GM21576 (cell line): Measurements from ENCODE around the gene CDKN2B-AS1.
A peak's percentile ranks its signal among the peaks of the same experiment; 100 is the strongest.
"Not testable (repeated sequence)": the region's sequence is repeated elsewhere in the genome, so short reads cannot be mapped to it uniquely, and the experiment has no call there.

Experiments used
- ATAC-seq: cut with Tn5 transposase; IDR thresholded peaks from one replicate; pipeline ENCODE4 v1.9.1; 2021; ENCODE audit warnings: mild to moderate bottlenecking, moderate library complexity; ENCODE audit not compliant: unreplicated experiment

The CDKN2B-AS1 gene

DNA sequence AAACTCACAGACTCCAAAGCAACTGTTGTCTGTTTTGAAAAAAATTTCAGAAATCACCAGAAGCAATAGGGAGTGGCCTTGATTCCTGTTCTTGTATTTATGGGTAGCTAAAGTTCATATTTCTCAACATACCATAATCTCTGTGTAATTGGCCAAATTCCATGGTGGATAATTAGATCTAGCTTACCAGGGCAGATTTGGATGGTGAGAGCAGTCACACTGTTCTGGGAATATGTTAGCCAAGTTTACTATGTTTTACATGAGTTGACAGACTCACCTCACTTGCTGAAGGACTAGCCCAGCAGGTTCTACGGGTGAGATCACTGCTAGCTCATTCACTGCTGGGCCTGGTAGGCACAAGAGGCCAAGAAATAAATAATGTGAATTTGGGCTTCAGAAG, 47.2 kb downstream of the CDKN2B-AS1 start:
- ATAC-seq = no peak

DNA sequence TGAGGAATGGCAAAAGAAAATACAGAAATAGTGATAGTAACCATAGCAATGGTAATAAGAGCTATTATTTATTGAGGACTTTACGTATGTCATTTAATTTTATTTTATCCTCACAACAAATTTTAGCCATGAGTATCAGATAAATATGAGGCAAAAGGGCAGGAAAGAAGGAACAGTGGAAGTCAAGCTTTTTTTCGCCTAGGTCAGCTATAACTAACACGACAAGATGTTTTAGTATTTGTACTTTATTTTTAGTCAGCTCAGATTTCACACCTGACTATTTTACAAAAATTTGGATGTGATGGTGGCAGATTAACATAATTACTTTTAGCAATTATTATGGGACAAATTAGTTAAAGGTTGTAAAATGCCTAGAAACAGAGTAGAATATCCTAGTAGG, 49.3 kb downstream of the CDKN2B-AS1 start:
- no peak for ATAC-seq

DNA sequence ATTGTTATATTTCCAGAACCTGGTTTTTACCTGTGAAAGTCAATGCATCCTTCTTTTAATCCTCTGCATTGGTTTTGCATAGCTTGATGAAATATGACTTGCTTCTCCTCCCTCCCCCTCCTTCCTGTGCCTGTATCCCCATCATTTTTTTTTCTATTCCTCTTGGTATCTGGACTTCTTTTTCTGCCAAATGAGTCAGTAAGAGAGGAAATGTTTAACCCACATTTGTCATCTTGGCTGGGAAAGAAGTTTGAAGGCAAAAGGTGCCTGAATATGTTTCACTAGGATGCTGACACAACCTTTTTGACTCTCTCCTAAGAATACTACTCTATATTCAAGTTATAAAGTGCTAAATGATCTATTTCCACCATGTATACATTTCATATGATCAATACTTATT, 50.0 kb downstream of the CDKN2B-AS1 start:
- ATAC-seq = no peak

DNA sequence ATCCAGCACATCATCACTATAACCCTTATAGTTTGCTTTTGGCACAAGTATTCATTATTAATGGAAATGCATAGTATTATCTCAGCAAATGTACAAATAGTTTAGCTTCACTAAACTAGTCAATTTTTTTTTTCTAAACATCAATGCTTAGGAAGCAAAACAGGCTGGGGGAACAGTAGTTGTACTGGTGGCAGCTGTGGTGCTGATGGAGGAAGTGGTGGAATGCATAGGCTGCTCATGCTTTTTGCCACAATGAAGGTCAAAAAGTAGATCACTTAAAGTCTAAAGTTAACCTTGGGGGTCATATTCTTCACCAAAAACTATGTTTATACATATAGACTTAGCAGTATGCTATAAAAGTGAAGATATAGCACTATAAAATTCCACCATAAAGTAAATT, 50.8 kb downstream of the CDKN2B-AS1 start:
- no peak for ATAC-seq

DNA sequence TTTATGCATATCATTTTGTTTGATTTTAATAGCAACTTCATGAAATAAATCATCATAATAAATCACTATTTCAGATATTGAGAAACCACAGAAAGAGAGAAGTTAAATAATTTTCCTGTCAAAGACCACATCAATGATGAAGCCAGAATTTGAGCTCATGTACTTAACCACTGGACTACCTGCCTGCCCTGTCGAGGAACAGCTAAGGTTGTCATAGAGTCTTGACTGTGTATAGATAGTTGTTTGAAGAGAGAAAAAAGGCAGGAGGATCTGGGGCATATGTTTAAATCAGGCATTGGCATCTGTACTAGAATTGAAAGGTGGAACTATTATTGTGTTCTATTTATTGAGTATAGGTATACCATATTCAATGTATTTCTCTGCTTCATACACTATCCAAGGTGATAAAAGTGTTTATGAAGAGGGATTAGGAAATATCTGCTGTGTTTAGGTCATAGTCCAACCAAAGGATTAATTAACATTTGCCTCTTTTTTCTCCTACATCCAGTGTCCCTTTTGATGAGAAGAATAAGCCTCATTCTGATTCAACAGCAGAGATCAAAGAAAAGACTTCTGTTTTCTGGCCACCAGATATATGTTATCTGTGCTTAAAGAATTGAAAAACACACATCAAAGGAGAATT, 51.8 kb downstream of the CDKN2B-AS1 start:
- ATAC-seq = no peak

DNA sequence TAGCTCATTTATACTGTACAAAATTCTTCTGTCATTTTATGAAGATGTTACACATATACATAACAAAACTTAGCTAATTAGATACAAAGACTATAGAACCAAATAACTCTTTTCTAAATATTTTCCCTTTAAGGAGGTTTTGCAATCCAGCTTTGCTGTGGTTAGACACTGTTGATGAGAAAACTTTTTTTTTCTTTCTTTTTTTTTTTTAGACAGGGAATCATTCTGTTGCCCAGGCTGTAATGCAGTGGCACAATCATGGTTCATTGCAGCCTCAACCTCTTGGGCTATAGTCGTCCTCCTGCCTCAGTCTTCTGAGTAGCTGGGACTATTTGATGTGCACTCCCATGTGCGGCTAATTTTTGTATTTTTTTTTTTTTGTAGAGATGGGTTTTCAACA, 53.0 kb downstream of the CDKN2B-AS1 start:
- no peak for ATAC-seq

DNA sequence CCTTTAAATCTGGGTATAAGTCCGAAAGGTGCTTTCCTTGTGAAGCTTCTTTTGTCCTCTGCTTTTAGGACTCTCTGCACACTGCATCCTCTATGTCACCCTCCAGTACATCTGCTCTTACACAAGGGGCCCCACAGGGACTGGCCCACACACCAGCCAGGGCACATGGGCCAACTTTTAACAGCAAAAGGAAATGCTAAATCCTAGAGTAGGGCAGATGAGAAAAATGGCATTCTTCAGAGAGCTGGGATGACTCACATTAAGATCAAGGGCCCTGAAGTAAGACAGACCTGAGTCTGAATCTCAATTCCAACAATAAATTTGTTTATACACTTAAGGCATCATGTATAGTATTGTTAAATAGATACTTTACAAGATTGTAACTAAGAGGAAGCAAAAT, 54.8 kb downstream of the CDKN2B-AS1 start:
- ATAC-seq = no peak

DNA sequence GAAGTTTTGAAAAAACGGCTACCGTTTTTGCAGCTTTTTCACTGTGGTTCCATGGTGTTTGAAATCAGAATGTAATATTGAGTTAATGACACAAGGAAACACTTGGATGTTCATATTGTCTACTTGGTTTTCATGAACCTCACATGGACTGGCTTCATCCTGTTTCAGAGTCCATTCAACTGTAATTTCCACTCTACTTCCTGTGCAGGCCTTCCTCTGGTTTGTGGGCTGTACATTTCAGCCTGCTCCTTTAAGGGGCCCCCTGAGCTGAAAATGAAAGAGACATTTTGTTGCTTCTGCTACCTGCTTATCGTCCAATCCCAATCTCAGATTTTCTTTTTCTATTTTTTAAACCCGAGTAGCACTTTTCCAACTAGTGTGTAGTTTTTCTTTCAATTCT, 56.3 kb downstream of the CDKN2B-AS1 start:
- peak; percentile 80 for ATAC-seq

DNA sequence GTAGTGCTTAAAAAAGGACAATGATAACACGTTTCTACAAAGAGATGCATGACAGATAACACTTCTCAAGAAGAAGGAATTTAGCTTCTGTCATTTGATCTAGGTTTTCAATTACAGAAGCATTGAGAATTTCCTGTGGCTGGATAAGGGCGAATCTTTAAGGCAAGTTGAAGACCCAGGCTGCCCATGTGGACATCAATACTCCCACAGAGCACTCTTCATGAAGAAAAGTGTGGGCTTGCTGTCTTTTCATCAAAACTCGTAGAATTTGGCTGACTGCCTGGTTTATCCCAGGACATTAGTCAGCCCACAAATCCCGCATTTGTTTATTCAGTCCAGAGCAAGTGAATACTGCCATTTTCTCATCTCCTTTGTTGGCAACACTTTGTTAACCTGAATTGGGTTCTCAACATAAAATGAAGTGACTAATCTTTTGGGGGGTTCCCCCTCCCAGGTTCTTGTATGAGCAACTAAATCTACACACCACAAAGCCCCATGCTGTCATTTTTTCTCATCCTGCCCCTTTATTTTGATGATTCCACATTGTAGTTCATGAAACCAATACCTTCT, 57.9 kb downstream of the CDKN2B-AS1 start:
- ATAC-seq = no peak

DNA sequence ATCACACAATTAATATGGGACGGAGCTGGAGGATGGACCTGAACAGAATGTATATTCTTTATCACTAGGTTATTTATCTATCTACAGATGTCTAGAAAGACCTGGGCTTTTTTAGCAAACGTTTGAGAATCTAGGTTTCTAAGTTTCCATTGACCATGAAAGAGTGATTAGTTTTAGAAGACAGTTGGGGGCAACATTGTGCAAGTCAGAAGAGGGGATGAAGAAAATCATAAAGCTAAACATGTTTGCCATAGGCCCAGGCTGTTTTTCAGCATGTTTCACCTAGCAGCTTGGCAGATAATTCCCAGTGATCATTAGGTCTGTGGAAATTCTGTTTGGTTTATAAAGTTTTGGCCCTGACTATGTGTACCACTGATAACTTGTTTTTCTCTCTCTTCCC, 58.6 kb downstream of the CDKN2B-AS1 start:
- ATAC-seq = no peak

DNA sequence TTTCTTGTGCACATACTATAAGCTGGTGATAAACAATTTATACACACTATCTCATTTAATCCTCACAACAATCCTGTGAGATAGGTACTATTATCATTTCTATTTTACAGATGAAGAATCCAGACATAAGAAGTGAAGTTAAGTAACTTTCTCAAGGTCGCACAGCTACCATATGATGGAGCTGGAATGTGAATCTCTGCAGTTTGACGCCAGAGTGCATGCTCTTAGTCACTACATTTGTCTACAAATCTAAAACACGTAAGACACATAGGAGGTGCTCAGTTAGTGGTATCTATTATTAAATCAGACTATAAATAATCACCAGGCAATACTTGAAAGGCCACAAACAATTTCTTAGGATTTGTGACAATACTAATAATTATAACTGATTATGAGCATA, 59.5 kb downstream of the CDKN2B-AS1 start:
- ATAC-seq = no peak

DNA sequence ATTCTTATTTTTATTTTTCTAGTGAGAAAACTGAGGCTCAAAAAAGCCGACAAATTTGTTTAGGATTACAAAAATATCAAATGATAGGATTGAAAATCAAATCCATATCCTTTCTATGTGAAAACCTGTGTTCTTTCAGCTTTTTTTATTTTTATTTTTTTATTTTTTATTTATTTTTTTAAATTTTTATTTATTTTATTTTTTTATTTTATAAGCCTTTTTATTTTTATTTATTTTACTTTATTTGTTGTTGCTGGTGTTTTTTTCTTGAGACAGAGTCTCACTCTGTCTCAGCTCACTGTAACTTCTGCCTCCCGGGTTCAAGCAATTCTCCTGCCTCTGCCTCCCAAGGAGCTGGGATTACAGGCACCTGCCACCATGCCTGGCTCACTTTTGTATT, 59.9 kb downstream of the CDKN2B-AS1 start:
- ATAC-seq = no peak

DNA sequence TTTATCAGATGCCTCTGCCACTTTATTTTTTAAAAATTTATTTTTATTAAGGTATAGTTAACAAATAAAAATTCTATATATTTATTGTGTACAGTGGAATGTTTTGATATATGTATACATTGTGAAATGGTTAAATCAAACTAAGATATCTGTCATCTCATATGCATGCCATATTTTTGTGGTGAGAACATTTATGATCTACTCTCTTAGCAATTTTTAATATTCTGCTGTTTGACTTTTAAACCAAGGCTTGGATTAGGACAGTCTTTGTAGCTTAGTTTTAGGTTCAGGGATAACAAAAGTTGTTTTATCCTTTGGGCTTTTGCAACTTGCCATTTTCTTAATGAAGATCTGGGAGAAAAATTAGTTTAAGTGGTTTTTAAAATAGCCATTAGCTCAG, 60.5 kb downstream of the CDKN2B-AS1 start:
- no peak for ATAC-seq

DNA sequence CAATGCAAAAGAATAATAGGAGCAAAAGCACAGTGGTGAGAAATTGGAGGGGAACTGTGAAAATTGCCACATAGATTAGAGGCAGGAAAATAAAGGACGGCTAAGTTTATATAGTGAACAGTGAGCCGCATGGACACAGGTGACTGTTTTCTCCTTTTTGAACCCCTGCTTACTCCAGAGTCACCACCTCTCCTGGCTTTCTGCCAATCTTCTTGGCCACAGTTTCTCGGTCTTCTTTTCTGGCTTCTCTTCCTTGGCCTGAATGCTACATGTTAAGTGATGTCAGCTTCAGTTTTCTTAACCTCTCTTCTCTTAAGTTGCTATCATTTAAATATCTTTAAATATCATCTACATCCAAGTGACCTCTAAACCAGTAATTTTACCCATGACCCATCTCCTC, 61.8 kb downstream of the CDKN2B-AS1 start:
- ATAC-seq = no peak

DNA sequence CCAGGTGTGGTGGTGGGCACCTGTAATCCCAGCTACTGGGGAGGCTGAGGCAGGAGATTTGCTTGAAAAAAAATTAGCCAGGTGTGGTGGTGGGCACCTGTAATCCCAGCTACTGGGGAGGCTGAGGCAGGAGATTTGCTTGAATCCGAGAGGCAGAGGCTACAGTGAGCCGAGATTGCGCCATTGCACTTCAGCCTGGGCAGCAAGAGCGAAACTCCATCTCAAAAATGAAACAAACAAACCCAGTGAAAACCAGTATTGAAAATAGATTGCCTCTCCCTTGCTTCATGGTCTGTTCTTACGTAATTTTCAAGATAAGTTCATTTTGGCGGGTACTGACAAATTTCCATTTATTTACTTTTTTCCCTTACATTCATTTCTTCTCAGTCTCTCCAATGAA, 63.4 kb downstream of the CDKN2B-AS1 start:
- ATAC-seq = not testable (repeated sequence)

DNA sequence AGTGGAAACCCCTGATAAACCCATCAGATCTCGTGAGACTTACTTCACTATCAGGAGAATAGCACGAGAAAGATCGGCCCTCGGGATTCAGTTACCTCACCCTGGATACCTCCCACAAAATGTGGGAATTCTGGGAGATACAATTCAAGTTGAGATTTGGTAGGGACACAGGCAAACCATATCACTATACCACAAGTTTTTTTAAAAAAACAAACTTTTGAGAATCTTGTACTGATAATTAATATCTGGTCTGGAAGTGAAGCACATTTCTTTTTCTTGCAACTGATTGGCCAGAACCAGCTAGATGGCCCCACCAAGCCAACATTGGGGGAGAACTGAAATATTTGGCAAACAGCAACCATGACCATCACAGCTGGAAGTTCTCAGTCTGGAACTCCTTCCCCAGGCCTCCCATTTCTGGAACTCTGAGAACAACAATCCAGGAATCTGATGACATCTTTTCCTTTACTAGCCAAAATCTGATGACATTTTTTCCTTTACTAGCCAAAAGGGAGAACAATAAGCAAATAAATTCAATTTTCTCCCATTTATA, 66.3 kb downstream of the CDKN2B-AS1 start:
- ATAC-seq = no peak

DNA sequence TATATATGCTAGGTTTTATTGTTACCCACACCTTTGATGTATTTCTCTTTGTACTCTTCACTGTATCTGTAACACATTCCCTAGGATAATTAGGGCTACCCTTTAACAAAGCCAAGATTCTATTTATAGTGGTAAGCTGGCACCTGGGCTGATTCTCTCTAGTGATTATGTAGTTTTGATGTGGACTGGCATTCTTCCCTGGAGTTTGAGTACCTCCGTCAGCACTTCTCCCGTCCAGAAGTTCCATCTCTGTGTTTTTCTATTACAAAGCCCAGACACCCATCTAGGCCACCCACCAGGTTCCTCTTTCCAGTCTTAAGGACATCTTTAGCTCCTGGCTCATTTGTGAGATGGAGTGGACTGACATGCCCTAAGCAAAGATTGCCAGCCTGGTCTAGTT, 70.4 kb downstream of the CDKN2B-AS1 start:
- ATAC-seq = no peak

DNA sequence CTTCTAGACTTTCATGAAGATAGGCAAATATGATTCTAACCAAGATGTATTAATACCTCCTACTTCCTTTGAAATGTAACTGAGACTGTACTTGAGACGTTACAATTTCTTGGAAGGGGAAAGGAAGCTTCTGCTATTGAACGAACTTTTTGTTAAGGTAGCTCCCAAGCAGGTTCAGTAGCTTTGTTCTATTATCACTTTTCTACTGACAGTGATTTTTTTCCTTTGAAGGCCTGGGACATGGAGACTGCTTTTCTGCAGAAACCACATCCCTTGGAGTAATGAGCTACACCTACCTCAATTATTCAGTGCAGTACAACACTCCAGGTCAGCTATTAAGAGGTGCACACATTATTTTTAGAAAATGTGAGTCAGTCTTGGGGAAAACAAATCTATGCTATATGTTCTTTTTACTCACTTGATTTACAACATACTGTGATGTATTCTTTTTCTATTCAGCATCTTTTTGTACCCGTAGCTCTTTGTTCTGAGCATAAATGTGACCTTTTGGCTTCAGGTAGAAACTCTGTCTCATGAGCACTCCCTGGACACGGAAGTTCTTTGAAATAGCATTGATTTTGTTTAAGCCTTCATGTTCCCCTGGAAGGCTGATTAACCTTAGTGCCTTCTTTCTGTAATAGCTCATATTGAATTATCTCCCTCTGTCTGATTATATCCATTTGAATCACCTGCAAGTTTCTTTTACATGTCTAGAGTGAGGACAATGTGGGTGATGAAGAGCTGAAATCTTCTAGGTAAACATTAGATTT, 71.0 kb downstream of the CDKN2B-AS1 start:
- no peak for ATAC-seq

DNA sequence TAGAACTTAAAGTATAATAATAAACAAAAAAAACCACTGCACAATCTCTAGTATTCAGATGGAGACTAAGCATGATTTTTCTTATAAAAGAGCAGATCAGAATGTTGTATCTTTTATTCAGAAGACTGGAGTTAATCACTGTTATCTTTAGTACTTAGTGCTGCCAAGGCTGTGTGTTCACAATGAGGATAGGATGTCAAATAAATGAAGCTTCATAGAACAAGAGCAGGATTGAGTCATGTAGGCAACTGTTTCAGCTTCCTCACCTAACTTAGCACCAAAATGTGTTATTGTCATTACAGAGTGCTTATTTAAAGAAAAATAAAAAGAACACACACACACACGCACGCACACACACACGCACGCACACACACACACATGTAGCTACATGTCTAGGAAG, 72.6 kb downstream of the CDKN2B-AS1 start:
- no peak for ATAC-seq

DNA sequence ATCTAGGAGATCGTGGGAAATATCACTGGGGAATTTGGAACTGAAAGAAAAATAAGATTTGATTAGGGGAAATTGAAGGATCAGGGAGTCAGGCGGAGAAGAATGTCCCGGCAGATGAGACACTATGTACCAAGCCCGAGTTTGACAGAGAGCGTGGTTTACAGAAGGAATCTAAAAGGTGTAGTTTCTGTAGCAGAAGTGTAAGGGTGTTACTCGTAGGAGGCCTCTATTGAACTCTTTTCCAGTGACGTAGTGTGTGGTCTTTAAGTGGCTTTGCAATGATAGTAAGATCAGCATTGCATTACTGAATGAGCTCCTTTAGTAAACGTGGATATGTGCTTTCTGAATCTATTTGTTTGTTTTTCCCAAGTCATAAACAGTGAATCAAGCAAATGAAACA, 73.8 kb downstream of the CDKN2B-AS1 start:
- ATAC-seq = no peak

DNA sequence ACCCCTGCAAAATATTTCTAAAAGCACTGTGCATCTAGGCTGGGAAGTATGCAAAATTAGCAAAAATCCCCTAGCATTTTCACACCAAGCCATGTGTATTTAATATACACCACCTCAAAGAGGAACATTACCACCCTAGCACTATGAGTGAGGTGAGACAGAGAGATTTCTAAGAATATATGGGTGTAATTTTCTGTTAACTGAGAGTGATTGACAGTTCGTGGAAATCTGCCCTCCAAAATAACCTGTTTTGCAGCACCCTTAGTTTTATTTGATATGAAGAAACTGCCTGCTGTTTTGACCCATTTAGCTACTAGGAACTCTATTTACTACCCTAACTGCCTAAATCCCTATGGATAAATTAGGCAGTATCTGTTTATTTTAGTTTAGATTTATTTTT, 78.8 kb downstream of the CDKN2B-AS1 start:
- ATAC-seq = no peak

DNA sequence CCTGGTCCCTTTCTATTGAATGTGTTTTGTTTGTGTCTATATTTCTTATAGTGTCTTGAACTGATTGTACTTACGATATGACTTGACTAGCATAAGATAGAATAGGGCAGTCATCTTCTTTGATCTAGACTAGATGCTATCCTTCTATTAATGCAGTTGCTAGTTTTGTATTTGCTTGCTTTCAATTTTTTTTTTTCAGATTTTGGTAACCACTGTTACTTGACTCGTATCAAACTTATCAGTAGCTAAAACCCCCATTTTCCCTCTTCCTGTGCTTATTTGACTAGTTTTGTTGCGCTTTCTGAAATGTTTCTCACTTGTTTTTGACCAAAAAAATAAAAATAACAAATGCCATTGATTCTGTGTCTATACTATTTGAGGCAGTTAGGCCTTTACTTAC, 83.5 kb downstream of the CDKN2B-AS1 start:
- ATAC-seq = no peak
